Smooth muscle cell (in vitro differentiated cells): ENCODE results near the gene SLC2A1. TPM values are rescaled to one million over a fixed set of nuclear protein-coding genes. Genes with fewer than 3 reads are reported as not detected.
A peak's percentile ranks its signal among the peaks of the same experiment; 100 is the strongest.

Experiments used
- DNase-seq: peaks from one replicate; lab custom pipeline; 2025; ENCODE audit not compliant: unreplicated experiment; lab: John Stamatoyannopoulos, UW
- H2AFZ ChIP-seq: fragments of 200-600 bp; sonication (generic); 2 replicates; pipeline ENCODE4 v1.6.0; 2016; ENCODE audit warnings: antibody characterized with exemption, low read depth, mild to moderate bottlenecking
- H3F3A ChIP-seq: fragments of 200-600 bp; sonication (generic); 2 replicates; pipeline ENCODE4 v1.6.0; 2017; ENCODE audit warnings: antibody characterized with exemption, low read depth
- H3K27ac ChIP-seq: fragments of 200-600 bp; sonication (generic); 2 replicates; pipeline ENCODE4 v1.5.1; 2016; ENCODE audit warnings: low read depth, mild to moderate bottlenecking
- H3K27me3 ChIP-seq: fragments of 200-600 bp; sonication (generic); 2 replicates; pipeline ENCODE4 v1.6.1; 2016; ENCODE audit warnings: low read depth, mild to moderate bottlenecking
- H3K36me3 ChIP-seq: fragments of 200-600 bp; sonication (generic); 2 replicates; pipeline ENCODE4 v1.5.1; 2016; ENCODE audit warnings: low read depth
- H3K4me1 ChIP-seq: fragments of 200-600 bp; sonication (generic); 2 replicates; pipeline ENCODE4 v1.5.1; 2016; ENCODE audit warnings: low read depth
- H3K4me2 ChIP-seq: fragments of 200-600 bp; sonication (generic); 2 replicates; pipeline ENCODE4 v1.6.0; 2016; ENCODE audit warnings: mild to moderate bottlenecking
- H3K4me3 ChIP-seq: fragments of 200-600 bp; sonication (generic); 2 replicates; pipeline ENCODE4 v1.5.1; 2016; ENCODE audit warnings: mild to moderate bottlenecking
- H3K79me2 ChIP-seq: fragments of 200-600 bp; sonication (generic); 2 replicates; pipeline ENCODE4 v1.6.0; 2016; ENCODE audit warnings: low read depth, mild to moderate bottlenecking
- H3K9ac ChIP-seq: fragments of 200-600 bp; sonication (generic); 2 replicates; pipeline ENCODE4 v1.6.0; 2016; ENCODE audit warnings: low read depth
- H3K9me3 ChIP-seq: fragments of 200-600 bp; sonication (generic); replicated peaks from 2 replicates; pipeline ENCODE4 v1.5.1; 2016; ENCODE audit warnings: low read depth
- H4K20me1 ChIP-seq: fragments of 200-600 bp; sonication (generic); 2 replicates; pipeline ENCODE4 v1.6.0; 2016; ENCODE audit warnings: low read depth
- CTCF ChIP-seq: fragments of 200-600 bp; sonication (generic); IDR thresholded peaks from 2 replicates; pipeline ENCODE4 v1.5.1; 2017; ENCODE audit warnings: borderline replicate concordance, mild to moderate bottlenecking, antibody characterized with exemption; ENCODE audit not compliant: insufficient read depth, poor library complexity, severe bottlenecking
- WGBS: methylation state at CpG from one replicate; pipeline ENCODE4 v1.1.7; 2016; ENCODE audit warnings: low lambda C conversion rate; 5-methylcytosine and 5-hydroxymethylcytosine counted together
- polyA plus RNA-seq: library from polyadenylated mRNA; unstranded; fragments of >200 nt; fragmentation: Nextera tagmentation; extraction: Ambion mirVana; gene quantifications from 2 replicates; pipeline ENCODE4 v1.2.1, GENCODE V29; 2016
- total RNA-seq: library from RNA; depleted of rRNA; stranded (reverse); fragments of >200 nt; gene quantifications from 2 replicates; pipeline ENCODE4 v1.2.3, GENCODE V29; 2014

Gene SLC2A1
- total and polyA plus RNA-seq, 2 experiments from 2014 or later: 275 to 1,091 TPM

DNA sequence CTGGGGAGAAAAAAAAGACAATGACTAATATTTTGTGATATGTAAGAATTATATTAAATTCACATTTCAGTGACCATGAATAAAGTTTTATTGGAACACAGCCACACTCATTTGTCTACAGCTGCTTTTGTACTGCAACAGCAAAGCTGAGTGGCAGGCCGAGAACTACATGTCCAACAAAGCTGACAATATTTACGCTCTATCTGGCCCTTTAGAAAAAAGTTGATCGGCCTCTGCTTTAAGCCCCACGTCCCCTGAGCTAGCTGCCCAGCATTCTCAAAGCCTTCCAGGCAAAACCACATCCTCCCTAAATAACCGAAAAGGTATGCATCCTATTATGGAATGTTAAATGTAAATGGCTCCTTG lies 8.6 kb downstream of the SLC2A1 start:
- 19% methylated on average over 5 of the region's 5 CpGs for WGBS
- no peaks in the 10 kb centered on the region for H3K9me3 ChIP-seq
- H3K9ac ChIP-seq: peak overlapping the region; percentile 43
- H2AFZ ChIP-seq: no peak overlapping the region
- H3K4me3 ChIP-seq: peak overlapping the region; percentile 7
- peaks cover 100% of the 10 kb centered on the region for H4K20me1 ChIP-seq
- no peaks in the 10 kb centered on the region for H3K27me3 ChIP-seq
- peaks cover 68% of the 10 kb centered on the region for H3K4me1 ChIP-seq
- DNase-seq: no peak
- H3K36me3 ChIP-seq: no peaks in the 10 kb centered on the region
- peak overlapping the region; percentile 76 for H3K4me2 ChIP-seq
- peaks cover 4% of the 10 kb centered on the region for H3F3A ChIP-seq
- peak overlapping the region; percentile 76 for H3K27ac ChIP-seq
- H3K79me2 ChIP-seq: peaks cover 100% of the 10 kb centered on the region
- TF ChIP-seq CTCF: no peak

DNA sequence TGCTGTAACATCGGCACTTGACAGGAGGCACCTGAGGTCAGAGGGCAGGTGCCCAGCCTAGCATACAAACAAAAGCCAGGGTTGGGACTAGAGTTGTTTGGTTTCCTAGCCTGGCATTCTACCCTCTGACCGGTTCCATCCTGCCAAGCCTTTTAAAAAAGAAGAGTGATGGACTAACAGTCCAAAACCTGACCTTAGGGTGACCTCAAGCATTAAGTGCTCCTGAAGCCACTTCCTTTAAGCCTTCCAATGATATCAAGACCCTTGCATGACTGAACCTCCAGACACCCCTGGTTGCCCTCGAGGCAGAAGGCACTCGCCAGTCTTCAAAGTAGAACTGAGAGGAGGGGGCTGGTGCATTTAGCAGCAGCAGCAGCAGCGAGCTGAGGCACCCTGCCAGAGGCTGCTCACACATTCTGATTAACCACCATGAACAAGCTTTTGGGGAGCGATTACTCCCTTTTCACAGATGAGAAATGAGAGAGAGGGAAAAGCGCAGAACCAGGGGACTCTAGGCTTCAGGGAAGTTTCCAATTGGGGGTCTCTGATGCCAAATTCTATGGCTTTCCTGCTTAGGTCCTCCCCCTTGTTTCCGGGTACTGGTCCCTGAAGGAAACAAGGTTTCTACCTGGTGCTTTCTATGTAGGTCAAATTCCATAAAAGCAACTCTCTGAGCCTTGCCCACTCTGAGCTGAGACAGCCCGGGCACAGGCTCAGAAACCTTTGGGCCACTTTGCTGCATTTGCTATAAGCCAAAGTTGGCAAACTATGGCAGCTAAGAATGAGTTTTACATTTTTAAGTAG lies 9.2 kb downstream of the SLC2A1 start:
- WGBS: 63% methylated on average over 9 of the region's 9 CpGs
- H3K27ac ChIP-seq: peak overlapping the region; percentile 76
- H3K27me3 ChIP-seq: no peaks in the 10 kb centered on the region
- TF ChIP-seq CTCF: no peak
- H3K9ac ChIP-seq: peak overlapping the region; percentile 43
- H3K79me2 ChIP-seq: peaks cover 100% of the 10 kb centered on the region
- no peak for DNase-seq
- H3K36me3 ChIP-seq: no peaks in the 10 kb centered on the region
- H4K20me1 ChIP-seq: peaks cover 100% of the 10 kb centered on the region
- H3F3A ChIP-seq: no peaks in the 10 kb centered on the region
- H3K4me1 ChIP-seq: peaks cover 68% of the 10 kb centered on the region
- H3K4me2 ChIP-seq: peak overlapping the region; percentile 76
- H3K9me3 ChIP-seq: no peaks in the 10 kb centered on the region
- H2AFZ ChIP-seq: no peak overlapping the region
- peak overlapping the region; percentile 7 for H3K4me3 ChIP-seq

GRCh38 chr1:42947965-42948732 lies 10.5 kb downstream of the SLC2A1 start:
- peaks cover 68% of the 10 kb centered on the region for H3K4me1 ChIP-seq
- peaks cover 10% of the 10 kb centered on the region for H3F3A ChIP-seq
- no peak overlapping the region for H2AFZ ChIP-seq
- H3K4me2 ChIP-seq: peak overlapping the region; percentile 76
- DNase-seq: no peak
- TF ChIP-seq CTCF: no peak
- H3K4me3 ChIP-seq: no peak overlapping the region
- no peak overlapping the region for H3K9ac ChIP-seq
- H3K79me2 ChIP-seq: peaks cover 100% of the 10 kb centered on the region
- no peaks in the 10 kb centered on the region for H3K36me3 ChIP-seq
- peaks cover 100% of the 10 kb centered on the region for H4K20me1 ChIP-seq
- H3K27me3 ChIP-seq: no peaks in the 10 kb centered on the region
- H3K27ac ChIP-seq: peak overlapping the region; percentile 99
- no peaks in the 10 kb centered on the region for H3K9me3 ChIP-seq
- WGBS: 70% methylated on average over 13 of the region's 13 CpGs
